Amygdala (tissue), 56 donors: ENCODE data around the gene GNG4.
"Not testable (repeated sequence)": the region's sequence is repeated elsewhere in the genome, so short reads cannot be mapped to it uniquely, and the experiment has no call there.

Experiments
- DNase-seq, 56 donors: peaks; one replicate each; lab custom pipeline; 2025; lab: John Stamatoyannopoulos, UW

The GNG4 gene

GRCh38 chr1:235650341-235651169 lies 971 bp upstream of the GNG4 start:
- DNase-seq: no peak

- peak in 7 of 56 donors; percentile 9 to 29 (median 12) for DNase-seq
These were observed 623 bp downstream of the GNG4 start for GRCh38 chr1:235648954-235649367.

DNA sequence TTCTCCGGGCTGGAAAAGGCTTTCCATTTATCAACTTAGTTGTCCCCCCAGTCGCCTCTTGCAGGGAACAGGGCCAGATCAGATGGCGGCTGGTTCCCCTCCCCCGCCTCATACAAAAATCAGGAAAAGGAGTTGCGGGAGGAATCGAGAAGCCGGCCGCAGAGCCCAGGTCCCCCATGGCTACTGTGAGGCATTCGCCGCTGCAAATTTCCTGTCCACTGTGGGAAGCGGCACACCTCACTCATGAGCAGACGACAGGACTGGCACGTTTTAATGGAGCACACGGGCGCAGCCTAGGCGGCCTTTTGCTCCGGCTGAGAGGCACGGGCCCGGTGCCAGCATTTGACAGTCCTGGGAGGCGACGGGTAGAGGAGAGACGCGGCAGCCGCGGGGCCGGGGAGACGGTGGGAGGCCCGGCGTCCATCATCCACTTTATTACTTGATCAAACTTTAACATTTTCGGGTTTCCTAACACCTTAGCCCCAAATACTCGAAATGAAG lies 1.1 kb downstream of the GNG4 start:
- peak in 3 of 56 donors; percentile 9 to 14 (median 11) for DNase-seq

- DNase-seq: not testable (repeated sequence)
These were observed 2.0 kb downstream of the GNG4 start for GRCh38 chr1:235647537-235647936.

DNA sequence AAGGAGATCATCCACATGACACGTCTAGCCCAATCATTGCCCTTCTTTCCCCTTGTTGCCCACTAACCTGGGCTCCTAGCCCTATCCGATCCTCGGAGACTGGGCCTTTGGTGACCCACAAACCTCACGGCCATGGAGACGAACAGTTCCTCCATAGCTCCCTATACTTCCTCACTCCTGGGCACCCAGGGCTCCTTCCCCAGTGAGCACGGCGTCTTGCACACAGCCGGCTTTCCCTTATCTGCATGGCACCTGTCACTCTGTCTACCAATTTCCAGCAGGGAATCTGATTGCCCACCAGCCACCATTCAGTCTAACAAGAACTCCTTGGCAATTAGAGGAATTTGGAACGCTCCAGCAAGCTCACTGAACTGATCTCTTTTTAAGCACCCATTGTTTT lies 3.1 kb downstream of the GNG4 start:
- DNase-seq: peak in 1 of 56 donors; percentile 17

DNA sequence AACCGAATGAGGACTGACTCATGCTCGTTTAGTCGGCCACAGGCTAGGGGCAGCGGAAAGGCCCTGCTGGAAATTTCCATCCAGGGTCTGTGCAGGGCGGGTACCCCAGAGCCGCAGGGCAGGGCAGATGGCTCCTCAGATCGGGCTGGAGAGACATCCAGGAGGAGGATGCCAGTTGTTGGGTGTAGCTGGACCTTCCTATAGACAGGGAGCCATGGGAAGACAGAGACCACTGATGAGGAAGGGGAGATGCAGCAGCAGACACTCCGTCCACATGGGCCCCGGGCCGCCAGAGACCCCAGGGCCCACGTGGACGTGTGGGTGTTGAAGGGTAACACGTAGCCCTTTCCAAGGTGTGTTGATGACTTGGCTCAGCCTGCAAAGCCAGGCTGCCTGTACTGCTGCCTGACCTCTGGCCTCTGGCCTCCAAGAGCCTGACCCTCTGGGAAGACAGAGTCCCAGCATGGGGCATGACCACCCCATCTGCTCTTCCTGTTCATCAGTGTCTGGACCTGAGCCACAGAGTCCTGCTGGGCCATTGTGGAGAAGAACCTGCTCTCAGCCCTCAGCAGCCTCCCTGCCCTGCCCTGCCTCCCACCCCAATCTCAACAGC lies 4.8 kb downstream of the GNG4 start:
- no peak for DNase-seq

GRCh38 chr1:235643837-235644692 lies 5.5 kb downstream of the GNG4 start:
- DNase-seq: no peak

DNA sequence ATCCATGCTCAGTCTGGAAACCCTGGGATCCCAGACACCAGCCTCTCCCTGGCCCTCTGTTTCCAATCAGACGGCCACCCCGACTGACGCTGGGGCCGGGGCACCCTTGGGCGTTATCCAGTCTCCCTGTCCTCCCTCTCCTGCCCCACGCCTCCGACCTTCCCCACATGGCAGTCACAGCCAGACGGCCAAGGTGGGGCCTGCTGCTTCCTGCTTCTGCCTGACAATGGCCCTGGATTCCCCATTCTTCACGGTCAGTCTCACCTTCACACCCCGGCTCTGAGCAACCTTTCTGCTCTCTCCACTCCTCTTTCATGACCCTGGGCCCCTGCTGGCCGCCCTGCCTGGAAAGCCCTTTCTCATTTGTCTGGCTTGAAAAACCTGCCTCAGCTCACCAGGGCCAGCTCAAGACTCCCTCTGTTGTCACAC lies 6.6 kb downstream of the GNG4 start:
- no peak for DNase-seq

DNA sequence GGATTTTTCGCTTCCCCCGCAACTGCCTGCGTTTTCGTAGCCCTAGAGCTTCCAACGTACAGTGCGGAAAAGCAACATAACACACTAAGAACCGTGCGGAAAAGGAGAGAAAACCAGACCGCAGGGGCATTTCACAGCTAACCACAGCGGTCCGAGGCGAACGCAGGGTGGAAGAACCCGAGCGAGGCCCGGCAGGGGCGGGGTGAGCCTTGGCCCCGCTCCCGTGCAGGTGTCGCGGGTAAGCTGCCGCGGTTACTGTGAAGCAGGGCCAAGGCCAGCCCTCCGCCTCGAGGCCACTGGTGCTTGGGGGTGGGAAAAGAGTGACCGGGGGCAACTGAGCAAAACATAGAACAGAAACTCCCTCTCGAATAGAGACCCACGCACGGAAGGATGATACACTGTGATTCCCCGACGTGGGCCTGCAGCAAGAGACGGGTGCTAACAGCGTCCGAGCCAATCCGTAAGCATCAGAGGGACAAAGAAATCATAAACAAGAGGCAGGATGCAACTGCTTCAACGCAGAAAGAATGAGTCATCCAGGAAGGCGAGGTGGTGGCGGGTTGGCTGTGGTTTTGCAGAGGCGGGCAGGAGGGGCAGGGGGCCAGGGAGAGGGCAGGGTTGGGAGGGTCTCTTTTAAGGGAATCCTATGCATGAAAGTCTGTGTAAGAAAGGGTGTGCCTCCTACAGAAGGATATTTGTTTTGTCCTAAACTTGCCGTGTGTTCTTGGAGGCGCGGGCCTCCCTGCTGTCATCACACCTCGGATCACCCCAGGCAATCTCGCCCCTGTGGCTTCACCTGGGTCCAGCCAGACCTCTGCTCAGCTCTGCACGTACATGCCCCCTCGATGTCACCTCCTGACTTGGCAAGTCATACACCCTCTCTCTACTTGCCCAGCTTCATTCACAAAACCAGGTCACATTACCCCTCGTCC lies 7.3 kb downstream of the GNG4 start:
- DNase-seq: no peak

- no peak for DNase-seq
These were observed 9.0 kb downstream of the GNG4 start for GRCh38 chr1:235640580-235640979.

DNA sequence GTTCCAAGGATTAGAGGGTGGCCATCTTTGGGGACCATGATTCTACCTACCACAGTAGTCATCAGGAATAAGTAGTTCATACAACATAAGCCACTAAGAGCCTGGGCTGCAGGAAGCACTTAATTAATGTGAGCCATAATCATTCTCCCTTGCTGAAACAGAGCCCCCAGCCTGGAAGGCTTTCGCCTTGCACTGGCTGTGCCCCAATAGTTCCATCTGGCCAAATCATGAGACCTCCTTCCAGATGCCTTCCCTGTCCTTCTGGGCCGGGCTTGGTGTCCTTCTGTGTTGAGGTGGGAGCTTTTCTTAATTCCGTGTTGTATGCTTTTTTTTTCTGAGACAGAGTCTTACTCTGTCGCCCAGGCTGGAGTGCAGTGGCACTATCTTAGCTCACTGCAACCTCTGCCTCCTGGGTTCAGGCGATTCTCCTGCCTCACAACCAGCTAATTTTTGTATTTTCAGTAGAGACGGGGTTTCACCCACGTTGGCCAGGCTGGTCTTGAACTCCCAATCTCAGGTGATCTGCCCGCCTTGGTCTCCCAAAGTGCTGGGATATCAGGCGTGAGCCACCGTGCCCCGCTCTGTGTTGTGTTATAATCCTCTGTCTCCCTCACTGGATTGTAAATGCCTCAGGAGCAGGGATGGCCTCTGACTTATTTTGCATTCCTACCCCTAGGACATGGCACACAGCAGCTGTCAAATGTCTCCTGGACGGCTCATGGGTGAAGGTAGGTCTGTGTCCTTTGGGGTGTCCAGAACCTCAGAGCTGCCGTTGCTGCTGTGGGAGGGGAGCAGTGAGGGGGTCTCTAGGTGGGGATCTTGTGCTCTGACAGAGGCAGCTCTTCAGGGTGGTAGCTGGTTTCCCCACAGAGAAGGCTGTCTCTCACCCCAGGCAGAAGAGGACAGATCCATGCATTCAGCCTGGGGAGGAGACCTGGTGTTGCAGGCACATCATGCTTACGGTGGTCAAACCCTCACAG lies 10.1 kb downstream of the GNG4 start:
- no peak for DNase-seq

DNA sequence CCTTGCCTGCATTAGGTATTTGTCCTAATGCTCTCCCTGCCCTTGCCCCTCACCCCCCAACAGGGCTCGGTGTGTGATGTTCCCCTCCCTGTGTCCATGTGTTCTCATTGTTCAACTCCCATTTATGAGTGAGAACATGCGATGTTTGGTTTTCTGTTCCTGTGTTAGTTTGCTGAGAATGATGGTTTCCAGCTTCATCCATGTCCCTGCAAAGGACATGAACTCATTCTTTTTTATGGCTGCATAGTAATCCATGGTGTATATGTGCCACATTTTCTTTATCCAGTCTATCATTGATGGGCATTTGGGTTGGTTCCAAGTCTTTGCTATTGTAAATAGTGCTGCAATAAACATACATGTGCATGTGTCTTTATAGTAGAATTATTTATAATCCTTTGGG lies 11.0 kb downstream of the GNG4 start:
- not testable (repeated sequence) for DNase-seq

DNA sequence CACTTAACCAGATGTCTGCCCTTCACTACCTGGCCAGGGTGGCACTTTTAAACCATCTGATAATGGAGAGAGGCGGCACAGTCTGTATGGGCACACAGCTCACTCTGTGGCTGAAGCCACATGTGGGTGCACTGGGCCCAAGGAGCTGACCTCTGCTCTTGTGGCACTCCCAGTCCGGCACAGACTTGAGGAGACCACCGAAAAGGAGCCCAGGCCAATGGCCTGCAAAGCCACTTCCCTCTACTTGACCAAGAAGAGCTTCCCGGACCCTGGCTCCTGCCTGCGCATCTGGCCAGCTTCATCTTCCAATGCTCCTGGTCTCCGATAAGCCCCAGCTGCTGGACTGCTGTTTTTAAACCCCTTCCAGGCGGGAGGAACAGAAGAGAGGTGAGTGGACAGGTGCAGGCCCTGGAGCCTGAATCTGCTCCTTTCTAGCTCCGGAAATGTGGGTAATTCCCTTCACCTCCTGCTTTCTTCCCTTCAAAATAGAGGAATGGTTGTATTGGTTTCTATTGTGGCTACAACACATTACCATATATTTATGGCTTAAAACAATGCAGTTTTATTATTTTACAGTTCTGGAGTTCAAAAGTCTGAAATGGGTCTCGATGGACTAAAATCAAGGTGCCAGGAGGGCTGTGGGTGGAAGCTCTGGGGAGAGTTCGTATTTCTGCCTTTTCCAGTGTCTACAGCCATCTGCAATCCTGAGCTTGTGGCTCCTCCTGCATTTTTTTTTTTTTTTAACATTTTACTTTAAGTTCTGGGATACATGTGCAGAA lies 11.6 kb downstream of the GNG4 start:
- DNase-seq: no peak

GRCh38 chr1:235635938-235636662 lies 13.5 kb downstream of the GNG4 start:
- DNase-seq: no peak

GRCh38 chr1:235632506-235633401 lies 16.8 kb downstream of the GNG4 start:
- DNase-seq: peak in 2 of 56 donors; percentile 24 to 30

DNA sequence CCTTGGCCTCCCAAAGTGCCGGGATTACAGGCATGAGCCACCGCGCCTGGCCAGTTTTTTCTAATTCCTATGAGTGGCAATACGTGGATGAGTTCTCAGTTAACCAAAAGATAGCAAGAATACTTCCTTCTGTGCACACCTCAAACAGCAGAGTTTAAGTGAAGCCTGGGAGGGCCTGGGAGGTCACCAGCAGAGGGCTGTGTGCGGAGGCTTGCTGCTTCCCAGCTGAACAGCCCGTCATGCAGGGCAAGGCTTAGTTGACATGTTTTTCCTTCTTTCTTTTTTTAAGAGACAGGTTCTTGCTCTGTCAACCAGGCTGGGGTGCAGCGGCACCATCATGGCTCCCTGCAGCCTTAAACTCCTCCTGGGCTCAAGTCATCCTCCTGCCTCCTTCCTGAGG lies 17.8 kb downstream of the GNG4 start:
- no peak for DNase-seq
